Measurements from ENCODE around the gene CD70.
"Not testable (repeated sequence)": the region's sequence is repeated elsewhere in the genome, so short reads cannot be mapped to it uniquely, and the experiment has no call there.

CD70 gene

GRCh38 chr19:6598254-6598892 is 7.4 kb upstream of the CD70 start:
- not testable (repeated sequence) for DNase-seq (ENCODE audit: low read depth in 3 of 3)

GRCh38 chr19:6597471-6598253 is 6.7 kb upstream of the CD70 start:
- not testable (repeated sequence) for DNase-seq (ENCODE audit: low read depth in 3 of 3)

DNA sequence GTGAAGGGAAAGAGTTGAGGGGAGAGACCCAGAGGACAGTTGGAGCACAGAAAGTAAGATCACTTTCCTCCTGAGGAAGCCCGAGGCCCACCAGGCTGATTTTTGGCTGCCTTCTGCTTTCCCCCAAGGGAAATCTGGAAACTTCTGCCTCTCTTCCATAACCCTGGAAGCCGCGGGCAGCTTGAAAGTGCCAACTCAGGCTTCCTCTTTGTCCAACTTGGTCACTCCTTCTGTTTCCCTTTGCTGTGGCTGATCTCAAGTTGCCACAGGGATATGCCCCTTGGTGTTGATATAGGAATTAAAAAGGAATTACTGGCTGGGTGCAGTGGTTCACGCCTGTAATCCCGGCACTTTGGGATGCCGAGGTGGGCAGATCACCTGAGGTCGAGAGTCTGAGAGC is 5.7 kb upstream of the CD70 start:
- no peak for DNase-seq (ENCODE audit: low read depth in 3 of 3)

- DNase-seq (ENCODE audit: low read depth in 3 of 3) = no peak
These were observed 2.9 kb upstream of the CD70 start for GRCh38 chr19:6593651-6594416.

DNA sequence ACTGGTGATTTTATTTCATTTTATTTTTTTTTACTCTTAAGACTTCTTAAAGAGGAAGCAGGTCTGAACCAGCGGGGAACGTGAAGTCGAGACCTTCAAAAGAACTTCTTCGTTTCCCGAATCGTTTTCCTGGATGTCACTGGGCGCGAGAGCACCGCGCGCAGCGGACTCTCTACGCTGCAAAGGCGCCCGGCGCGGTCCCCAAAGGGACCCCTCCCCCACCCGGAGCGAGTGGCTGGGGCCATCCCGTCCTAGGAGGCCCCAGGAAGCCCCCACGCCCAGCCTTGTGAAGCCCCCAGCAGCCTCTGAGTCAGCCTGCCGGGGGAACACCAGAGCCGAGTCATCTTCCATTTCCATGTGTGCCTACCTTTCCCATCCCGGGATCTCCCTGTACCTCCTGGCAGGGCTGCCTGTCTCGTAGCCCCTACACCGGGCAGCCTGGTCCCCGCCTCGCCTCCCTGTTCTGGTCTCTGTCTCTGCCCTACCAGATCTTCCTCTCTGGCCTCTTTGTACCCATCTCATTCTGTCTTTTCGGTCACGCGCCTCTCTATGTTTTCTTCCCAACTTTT is 608 bp downstream of the CD70 start:
- no peak for DNase-seq (ENCODE audit: low read depth in 3 of 3)

DNA sequence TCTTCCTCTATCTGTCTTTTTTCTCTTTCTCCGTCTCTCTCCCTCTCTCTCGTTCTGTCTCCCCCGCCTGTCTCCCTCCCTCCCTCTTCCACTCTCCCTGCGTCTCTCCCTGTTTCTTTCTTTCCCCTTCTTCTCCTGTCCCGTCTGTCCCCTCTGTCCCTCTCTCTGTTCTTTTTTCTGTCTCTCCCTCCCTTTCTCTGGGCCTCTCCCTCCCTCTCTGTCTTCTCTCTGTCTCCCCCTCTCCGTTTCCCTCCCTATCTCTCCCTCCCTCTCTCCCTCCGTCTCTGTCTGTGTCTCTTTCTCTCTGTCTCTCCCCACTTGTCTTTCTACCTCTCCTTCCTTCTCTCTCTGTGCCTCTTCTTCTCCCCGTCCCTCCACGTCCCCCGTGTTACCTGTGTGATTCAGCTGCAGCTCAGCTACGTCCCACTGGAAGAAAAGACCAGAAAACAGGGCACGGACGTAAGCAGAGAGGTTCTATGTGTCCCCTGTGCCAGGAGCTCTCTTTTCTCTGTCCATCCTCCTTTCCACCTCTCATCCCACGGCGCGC is 1.2 kb downstream of the CD70 start:
- no peak for DNase-seq (ENCODE audit: low read depth in 3 of 3)

DNA sequence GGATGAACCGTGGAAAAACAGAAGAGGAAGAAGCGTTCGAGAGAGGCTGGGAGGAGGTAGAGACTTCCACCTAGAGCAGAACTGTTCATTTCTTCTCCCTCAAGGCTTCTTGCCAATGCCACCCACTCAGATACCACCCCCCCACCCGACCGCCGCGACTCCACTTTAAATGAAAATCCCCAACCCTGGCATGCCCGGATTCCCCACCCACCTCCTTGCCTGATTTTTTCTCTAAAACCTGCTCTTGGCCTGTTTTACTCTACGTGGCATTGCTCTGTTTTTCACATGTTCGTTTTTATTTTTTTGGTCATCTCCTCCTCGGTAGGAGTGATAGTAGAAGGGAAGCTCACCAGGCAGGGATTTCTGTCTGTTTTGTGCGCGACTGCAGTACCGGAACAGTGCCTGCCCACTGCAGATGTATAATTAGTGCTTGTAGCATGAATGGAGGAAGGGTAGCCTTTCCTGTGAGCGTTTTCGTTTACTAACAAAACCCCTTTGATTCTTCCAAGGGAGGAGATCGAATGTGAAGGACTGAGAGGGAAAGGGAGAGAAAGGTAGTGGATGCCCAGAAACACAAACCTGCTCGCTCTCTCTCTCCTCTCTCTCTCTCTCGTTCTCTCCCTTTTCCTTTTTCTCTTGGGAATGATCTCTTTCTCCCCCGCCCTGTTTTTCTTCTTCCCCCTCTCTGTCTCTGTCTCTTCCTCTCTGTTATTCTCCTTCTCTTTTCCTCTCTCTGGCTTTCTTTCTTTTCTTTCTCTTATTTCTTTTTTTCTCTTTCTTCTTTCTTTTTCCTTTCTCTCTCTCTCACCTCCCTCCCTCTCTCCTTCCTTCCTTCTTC is 2.2 kb downstream of the CD70 start:
- DNase-seq (ENCODE audit: low read depth in 3 of 3) = no peak

DNA sequence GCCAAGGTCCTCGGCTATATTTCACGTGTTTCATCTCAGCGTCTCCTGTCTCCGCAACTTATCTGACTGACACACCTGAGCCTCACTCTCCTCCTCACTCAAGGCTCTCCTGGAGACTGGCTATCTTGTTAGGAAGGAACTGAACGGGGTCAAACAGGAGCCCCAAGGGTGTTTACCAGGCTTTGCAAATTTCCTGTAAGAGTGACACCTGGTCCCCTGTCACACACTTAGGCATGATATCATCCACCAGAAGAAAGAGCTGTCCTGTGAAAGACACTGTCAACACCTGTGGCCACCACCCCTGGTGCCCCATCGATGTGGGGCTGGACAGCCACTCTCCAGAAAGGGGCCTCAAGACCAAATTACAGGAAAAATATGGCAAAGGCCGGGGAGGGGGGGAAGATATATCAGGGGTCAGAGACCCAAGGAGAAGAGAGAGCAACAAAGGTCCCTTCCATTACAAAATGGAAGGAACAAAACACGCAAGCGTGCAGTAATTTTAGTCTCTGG is 2.9 kb downstream of the CD70 start:
- no peak for DNase-seq (ENCODE audit: low read depth in 3 of 3)

DNA sequence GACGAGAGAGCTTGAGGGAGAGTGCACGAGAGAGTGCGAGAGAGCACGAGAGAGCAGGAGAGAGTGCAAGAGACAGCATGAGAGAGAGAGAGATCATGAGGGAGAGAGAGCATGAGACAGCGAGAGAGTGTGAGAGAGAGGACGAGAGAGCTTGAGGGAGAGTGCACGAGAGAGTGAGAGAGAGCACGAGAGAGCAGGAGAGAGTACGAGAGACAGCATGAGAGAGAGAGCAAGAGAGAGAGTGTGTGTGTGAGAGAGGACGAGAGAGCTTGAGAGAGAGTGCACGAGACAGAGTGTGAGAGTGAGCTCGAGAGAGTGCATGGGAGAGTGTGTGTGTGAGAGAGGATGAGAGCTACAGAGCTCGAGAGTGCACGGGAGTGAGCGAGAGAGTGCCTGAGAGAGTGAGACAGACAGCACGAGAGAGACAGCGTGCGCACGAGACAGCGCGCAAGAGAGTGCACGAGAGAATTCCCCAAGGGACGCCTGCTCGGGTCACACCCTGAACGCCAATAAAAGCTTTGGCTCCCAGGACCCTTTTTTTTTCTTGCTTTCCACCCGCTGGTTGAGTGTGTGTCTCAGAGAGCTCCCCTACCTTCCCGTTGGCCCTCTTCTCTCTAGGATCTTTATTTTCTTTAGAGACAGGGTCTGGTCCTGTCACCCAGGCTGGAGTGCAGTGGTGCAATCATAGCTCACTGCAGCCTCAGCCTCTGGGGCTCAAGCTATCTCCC is 3.7 kb downstream of the CD70 start:
- no peak for DNase-seq (ENCODE audit: low read depth in 3 of 3)

DNA sequence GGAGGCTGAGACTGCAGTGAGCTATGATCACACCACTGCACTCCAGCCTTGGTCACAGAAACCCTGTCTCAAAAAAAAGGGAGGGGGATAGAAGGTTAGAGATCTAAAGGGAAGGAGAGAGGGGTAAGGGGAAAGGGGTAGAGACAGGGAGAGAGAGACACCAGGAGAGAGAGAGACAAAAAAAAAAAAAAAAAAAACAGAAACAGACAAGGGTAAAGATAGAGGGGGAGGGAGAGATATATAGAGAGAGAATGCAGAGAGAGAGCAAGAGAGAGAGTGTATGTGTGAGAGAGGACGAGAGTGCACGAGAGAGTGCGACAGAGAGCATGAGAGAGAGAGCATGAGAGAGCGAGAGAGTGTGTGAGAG is 4.2 kb downstream of the CD70 start:
- DNase-seq (ENCODE audit: low read depth in 3 of 3) = no peak

- DNase-seq (ENCODE audit: low read depth in 3 of 3) = no peak
These were observed 4.9 kb downstream of the CD70 start for GRCh38 chr19:6586056-6586455.

DNA sequence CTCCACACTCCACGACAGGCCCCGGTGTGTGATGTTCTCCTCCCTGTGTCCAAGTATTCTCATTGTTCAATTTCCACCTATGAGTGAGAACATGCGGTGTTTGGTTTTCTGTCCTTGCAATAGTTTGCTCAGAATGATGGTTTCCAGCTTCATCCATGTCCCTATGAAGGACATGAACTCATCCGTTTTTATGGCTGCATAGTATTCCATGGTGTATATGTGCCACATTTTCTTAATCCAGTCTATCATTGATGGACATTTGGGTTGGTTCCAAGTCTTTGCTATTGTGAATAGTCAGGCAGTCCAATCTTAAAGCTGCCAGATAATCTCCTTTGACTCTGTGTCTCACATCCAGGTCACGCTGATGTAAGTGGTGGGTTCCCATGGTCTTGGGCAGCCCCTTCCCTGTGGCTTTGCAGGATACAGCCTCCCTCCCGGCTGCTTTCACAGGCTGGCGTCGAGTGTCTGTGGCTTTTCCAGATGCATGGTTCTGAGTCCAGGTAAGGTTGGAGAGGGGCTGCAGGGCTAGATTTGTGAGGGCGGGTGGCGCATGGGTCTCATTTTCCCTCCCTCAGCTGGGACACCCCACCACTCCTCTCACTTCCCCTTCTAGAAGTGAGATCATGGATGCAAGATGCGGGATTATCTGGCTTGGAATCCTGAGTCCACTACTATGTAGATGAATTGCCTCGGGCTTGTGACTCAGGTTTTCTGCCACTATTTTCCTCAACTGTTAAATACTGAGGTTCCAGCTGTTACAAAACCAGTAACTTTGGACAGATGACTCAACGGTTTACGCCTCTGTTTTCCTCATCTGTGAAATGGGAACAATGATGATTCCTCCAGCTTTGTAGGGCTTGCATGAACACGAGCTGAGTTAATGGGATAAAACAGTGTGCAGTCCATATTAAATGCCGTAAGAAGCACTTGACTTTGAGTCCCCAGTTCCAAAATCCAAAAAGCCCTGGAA is 8.2 kb downstream of the CD70 start:
- DNase-seq (ENCODE audit: low read depth in 3 of 3) = not testable (repeated sequence)

DNA sequence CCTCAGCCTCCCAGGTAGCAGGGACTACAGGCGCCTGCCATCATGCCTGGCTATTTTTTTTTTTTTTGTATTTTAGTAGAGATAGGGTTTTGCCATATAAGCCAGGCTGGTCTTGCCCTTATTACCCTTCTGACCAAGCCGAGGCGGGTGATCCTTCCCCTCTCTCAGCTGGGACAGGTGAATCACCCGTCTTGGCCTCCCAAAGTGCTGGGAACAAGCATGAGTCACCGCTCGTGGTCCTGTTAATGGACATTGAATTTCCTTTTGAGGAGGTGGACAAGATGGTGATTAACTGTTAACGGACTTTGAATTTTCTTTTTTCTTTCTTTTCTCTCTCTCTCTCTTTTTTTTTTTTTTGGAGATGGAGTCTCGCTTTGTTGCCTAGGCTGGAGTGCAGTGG is 10.6 kb downstream of the CD70 start:
- DNase-seq (ENCODE audit: low read depth in 3 of 3) = no peak

DNA sequence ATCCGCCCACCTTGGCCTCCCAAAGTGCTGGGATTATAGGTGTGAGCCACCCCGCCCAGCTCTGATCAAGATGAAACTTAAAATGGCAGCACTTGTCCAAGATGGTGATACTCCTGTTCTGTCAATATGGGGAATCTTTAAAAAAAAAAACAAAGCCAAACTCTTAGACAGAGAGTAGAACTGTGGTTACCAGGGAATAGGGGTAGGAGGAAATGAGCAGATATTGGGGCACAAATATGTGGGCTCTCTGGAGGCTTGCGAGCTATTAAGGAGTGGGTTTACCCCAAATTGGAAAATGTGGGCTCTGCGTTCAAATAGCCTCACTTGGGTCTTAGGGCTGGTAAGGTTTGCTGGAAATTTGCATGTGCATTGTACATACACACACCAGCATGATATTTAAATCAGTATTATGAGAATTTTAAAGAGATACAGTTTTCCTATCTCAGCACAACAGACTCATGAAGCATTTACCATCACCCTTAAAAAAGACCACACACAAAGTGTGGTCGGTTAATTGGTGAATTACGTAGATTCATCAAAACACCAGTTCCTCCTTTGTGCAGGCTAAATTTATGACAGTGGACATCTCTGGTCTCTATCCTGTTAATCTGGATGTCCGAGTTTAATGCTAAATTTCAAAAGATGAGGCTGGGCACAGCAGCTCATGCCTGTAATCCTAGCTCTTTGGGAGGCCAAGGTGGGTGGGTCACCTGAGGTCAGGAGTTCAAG is 11.3 kb downstream of the CD70 start:
- DNase-seq (ENCODE audit: low read depth in 3 of 3) = no peak

- no peak for DNase-seq (ENCODE audit: low read depth in 3 of 3)
These were observed 13.3 kb downstream of the CD70 start for GRCh38 chr19:6577476-6578125.

DNA sequence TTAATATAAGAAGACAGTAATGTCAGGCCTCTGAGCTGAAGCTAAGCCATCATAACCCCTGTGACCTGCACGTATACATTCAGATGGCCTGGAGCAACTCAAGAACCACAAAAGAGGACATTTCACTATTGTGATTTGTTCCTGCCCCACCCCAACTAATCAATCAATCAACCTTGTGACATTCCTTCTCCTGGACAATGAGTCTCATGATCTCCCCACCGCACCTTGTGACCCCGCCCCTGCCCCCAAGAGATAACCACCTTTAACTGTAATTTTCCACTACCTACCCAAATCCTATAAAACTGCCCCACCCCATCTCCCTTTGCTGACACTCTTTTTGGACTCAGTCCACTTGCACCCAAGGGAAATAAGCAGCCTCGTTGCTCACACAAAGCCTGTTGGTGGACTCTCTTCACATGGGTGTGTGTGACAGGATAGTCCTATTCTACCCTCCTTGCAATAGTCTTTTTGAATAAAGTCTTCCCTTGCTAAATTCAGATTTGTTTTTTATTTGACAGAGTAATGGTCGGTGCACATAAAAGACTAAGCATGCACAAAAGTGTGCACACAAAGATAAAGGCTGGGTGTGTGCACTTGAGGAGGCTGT is 14.0 kb downstream of the CD70 start:
- no peak for DNase-seq (ENCODE audit: low read depth in 3 of 3)

GRCh38 chr19:6573350-6573749 is 17.6 kb downstream of the CD70 start:
- no peak for DNase-seq (ENCODE audit: low read depth in 3 of 3)

DNA sequence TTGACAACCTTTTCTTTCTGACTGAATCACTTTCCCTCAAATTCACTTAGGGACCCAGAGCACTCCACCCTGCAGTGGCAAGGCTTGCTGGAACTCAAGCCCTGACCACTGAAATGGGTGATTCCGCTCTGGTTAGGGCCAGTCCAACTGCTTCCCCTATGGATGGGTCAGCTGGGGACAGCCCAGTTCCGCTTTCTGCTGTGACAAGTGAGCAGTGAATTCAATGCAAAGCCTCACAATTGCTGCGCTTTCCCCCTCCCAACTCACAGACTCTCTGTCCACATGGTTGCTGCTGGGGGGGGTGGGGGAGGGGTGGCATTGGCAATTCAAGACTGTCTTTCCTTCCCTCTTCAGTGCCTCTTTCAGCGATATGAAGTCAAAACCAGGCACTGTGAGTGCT is 18.7 kb downstream of the CD70 start:
- no peak for DNase-seq (ENCODE audit: low read depth in 3 of 3)
